ENCODE data around the gene RBPMS2.

The RBPMS2 gene

GRCh38 chr15:64695561-64695992 lies 79.8 kb downstream of the RBPMS2 start:
- DNase-seq (ENCODE audit: low read depth, low spot score): no peak

- DNase-seq (ENCODE audit: low read depth, low spot score): no peak
These were observed 80.6 kb downstream of the RBPMS2 start for GRCh38 chr15:64694816-64695215.

GRCh38 chr15:64693134-64693533 lies 82.3 kb downstream of the RBPMS2 start:
- DNase-seq (ENCODE audit: low read depth, low spot score): no peak

DNA sequence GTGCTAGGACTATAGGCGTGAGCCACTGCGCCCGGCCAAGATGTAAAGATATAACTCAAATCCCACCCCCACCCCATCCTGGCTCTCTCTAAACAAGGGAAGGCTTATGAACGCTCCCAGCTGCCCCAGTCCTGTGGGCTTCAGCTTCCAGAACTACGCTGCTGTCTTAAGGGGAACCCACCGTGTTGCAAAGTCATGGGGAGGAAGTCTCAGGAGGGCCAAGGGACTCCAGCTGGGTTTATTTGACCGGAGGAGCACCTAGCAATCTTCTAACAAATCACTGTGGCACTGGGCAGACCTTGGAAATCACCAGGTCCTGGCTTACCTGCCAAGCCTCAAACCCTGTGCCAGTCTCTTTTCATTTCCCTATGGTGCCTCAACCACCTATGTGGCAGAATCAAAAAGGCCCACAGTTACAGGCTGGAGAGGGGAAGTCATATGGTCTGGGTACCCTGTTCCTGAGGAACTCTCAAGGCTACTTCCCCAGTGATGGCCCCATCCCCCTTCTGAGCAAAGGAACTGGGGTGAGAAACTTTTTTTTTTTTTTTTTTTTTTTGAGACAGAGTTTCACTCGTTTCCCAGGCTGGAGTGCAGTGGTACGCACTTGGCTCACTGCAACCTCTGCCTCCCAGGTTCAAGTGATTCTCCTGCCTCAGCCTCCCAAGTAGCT lies 83.4 kb downstream of the RBPMS2 start:
- no peak for DNase-seq (ENCODE audit: low read depth, low spot score)

DNA sequence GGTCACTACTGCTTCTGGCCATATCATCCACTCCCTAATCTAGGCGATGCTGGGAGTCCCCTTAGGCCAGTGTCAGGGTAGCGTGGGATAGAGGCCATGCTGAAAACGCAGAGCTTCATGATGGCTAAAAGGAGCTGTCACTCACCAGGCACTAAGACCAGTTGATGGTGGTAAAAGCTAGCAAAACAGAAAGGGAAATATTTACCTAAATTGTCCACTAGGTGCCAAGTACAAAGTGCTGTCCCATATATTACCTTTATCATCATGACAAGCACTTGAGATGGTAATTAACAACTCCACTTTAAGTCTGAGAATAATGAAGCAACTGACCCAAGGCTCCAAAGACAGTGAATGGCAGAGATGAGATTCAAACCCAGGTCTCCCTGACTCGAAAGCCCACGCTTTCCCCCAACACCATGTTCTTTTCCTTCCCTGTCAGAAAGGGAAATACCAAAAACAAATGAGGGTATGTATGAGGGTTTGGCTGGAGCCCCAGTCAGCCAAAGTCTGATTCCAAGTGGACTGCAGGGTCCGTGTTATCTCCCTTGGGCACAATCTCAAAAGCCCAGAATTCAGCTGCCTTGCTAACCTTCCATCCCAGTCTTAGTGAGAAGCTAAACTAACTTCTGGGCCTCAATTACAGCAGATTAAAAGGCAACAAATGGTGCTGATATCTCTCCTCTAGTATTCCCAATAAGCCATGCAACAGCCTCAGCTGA lies 84.7 kb downstream of the RBPMS2 start:
- DNase-seq (ENCODE audit: low read depth, low spot score): no peak

DNA sequence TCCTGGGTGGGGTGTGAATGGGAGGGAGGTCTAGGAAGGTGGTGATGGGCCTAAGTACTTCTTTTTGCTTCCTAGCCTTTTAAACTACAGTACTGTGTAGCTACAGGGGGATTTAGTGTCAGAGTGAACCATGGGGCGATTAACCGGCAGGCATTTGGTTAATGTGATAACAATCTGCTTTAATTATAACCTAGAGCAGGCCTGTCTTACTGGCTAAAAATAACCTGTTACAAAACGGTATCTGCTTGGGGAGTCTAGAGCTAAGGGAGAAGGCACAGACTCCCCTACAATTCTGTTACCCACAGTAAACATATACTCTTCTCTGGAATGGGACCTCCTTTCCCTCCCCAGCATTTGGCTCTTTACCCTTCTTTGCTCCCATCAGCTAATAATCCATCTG lies 85.4 kb downstream of the RBPMS2 start:
- no peak for DNase-seq (ENCODE audit: low read depth, low spot score)
